ENCODE data around the gene EMD.
A peak's percentile ranks its signal among the peaks of the same experiment; 100 is the strongest.

The EMD gene

DNA sequence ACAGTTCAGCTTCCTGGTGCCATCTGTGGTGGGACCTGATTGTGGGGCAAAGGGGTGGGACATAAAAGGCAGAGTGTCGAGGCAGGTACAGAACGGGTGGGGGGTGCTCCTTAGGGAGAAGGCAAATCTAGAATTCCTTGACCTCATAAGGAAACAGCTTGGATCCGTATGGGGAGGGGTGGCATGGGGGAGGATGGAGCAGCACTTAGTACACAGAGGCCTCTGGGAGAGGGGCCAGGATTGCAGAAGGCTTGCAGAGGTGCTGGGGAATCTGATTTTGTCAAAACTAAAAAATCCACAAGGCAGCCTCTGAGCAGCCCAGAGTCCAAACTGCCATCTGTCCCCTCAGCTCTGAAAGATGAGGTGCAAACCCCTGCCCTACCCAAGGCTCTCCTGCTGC lies 2.3 kb upstream of the EMD start:
- Histone ChIP-seq H3K36me3 (no peaks in the 10 kb centered on the region), H3K4me3 (ENCODE audit: low read depth in 1 of 2, low read length in 1 of 2) (no peak overlapping the region), H3K27ac (no peak overlapping the region), H3K4me1 (ENCODE audit: control insufficient read depth in 1 of 2, insufficient read depth in 1 of 2, low read depth in 1 of 2, low read length in 1 of 2) (peaks cover 47 to 49% of the 10 kb centered on the region in 2 experiments), H3K27me3 (no peaks in the 10 kb centered on the region), H3K9me3 (no peaks in the 10 kb centered on the region)
- TF ChIP-seq CTCF (IDR thresholded peaks at IDR 0.05): no peak

DNA sequence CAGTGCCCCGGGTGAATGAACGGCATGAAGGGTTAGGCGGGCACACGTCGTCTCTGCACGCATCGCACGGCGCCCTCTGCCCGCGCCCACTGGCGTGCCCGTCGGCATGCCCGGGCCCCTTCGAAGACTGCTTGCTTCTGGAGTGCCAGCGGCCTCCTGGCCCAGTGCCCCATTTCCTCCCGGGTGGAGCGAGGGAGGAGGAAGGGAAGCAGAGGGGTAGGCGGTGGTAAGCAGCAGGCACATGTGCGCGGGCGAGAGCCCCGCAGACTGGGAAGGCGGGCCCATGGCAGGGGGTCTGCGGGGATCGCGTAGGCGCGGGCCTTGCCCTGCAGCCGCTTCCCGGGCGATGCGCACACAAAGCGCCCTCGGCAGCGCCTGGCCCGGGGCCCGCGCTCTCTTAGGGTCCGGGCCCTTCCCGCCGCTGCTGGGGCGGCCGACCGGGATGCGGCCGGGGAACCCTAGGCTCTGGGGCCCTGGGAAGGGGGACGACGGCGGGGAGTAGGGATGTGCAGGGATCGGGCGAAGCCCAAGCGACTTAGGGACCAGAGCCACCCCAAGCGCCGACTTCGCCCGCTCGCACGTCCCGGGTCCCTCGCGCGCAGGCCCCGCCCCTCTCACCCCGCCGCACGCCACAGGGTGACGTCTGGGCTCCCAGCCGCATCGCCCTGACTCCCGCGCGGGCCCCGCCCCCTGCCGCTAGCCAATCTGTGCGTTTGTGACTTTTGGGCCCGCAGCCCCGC lies 866 bp upstream of the EMD start:
- Histone ChIP-seq H3K36me3 (no peaks in the 10 kb centered on the region), H3K27ac (peak overlapping the region; percentile 97), H3K4me1 (ENCODE audit: control insufficient read depth in 1 of 2, insufficient read depth in 1 of 2, low read depth in 1 of 2, low read length in 1 of 2) (peaks cover 33 to 35% of the 10 kb centered on the region in 2 experiments), H3K4me3 (ENCODE audit: low read depth in 1 of 2, low read length in 1 of 2) (peak overlapping the region; percentile 61 to 69), H3K9me3 (no peaks in the 10 kb centered on the region), H3K27me3 (no peaks in the 10 kb centered on the region)
- TF ChIP-seq CTCF (IDR thresholded peaks at IDR 0.05): no peak

DNA sequence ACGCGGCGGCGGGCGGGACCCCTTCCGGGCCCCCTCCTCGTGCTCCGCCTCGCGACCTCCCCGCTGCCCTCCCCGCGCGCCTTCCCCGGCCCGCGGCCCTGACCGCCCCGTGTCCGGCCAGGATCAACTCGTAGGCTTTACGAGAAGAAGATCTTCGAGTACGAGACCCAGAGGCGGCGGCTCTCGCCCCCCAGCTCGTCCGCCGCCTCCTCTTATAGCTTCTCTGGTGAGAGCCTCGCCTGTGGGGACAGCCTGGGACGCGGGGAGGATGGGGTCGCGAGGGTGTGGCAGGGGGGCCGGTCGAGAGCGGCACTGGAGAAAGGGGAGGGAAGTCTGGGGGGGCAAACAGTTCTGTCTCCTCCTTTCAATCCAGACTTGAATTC lies 465 bp downstream of the EMD start:
- H3K4me1 ChIP-seq (ENCODE audit: control insufficient read depth in 1 of 2, insufficient read depth in 1 of 2, low read depth in 1 of 2, low read length in 1 of 2): peaks cover 25 to 28% of the 10 kb centered on the region in 2 experiments
- no peak for TF ChIP-seq CTCF (IDR thresholded peaks at IDR 0.05)
- no peaks in the 10 kb centered on the region for H3K36me3 ChIP-seq
- H3K4me3 ChIP-seq (ENCODE audit: low read depth in 1 of 2, low read length in 1 of 2): peak overlapping the region; percentile 64
- no peaks in the 10 kb centered on the region for H3K9me3 ChIP-seq
- H3K27me3 ChIP-seq: no peaks in the 10 kb centered on the region
- H3K27ac ChIP-seq: peak overlapping the region; percentile 97

DNA sequence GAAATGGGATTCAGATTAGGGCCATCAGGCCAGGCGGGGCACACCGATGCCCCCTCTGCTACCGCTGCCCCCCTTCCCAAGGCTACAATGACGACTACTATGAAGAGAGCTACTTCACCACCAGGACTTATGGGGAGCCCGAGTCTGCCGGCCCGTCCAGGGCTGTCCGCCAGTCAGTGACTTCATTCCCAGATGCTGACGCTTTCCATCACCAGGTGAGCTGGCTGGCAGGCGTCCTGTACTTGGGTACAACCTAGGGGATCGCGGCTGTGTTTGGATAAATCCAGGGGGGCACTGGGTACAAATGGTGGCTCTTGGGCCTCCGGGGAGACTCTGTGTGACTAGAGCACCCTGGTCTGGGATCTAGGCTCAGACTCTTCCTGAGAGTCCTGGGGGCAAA lies 1.1 kb downstream of the EMD start:
- Histone ChIP-seq H3K9me3 (no peaks in the 10 kb centered on the region), H3K27me3 (no peaks in the 10 kb centered on the region), H3K4me3 (ENCODE audit: low read depth in 1 of 2, low read length in 1 of 2) (peak overlapping the region; percentile 64), H3K4me1 (ENCODE audit: control insufficient read depth in 1 of 2, insufficient read depth in 1 of 2, low read depth in 1 of 2, low read length in 1 of 2) (peaks cover 23 to 25% of the 10 kb centered on the region in 2 experiments), H3K36me3 (no peaks in the 10 kb centered on the region), H3K27ac (peak overlapping the region; percentile 97)
- no peak for TF ChIP-seq CTCF (IDR thresholded peaks at IDR 0.05)

DNA sequence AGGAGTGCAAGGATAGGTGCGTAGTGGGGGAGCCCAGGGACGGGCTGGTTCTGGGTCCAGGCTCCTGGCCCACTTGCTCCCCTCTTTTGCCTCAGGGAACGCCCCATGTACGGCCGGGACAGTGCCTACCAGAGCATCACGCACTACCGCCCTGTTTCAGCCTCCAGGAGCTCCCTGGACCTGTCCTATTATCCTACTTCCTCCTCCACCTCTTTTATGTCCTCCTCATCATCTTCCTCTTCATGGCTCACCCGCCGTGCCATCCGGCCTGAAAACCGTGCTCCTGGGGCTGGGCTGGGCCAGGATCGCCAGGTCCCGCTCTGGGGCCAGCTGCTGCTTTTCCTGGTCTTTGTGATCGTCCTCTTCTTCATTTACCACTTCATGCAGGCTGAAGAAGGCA lies 1.7 kb downstream of the EMD start:
- peak overlapping the region in 1 of 2 experiments; percentile 64 for H3K4me3 ChIP-seq (ENCODE audit: low read depth in 1 of 2, low read length in 1 of 2)
- no peaks in the 10 kb centered on the region for H3K27me3 ChIP-seq
- TF ChIP-seq CTCF (IDR thresholded peaks at IDR 0.05): no peak
- H3K4me1 ChIP-seq (ENCODE audit: control insufficient read depth in 1 of 2, insufficient read depth in 1 of 2, low read depth in 1 of 2, low read length in 1 of 2): peaks cover 23 to 25% of the 10 kb centered on the region in 2 experiments
- H3K9me3 ChIP-seq: no peaks in the 10 kb centered on the region
- no peaks in the 10 kb centered on the region for H3K36me3 ChIP-seq
- peak overlapping the region; percentile 97 for H3K27ac ChIP-seq

Data from neutrophil (primary cell).